ENCODE data around the gene HAUS1. TPM values are rescaled to one million over a fixed set of nuclear protein-coding genes. Genes with fewer than 3 reads are reported as not detected.

The HAUS1 gene
- total RNA-seq, 1 donor from 2014 or later: 17.8 TPM

- Histone ChIP-seq H3K36me3 (peaks cover 36% of the 10 kb centered on the region), H3K27ac (peak overlapping the region; percentile 89), H3K27me3 (ENCODE audit: low read depth) (no peaks in the 10 kb centered on the region), H3K9me3 (no peaks in the 10 kb centered on the region), H3K4me3 (peak overlapping the region; percentile 67), H3K4me1 (peaks cover 32% of the 10 kb centered on the region)
- DNase-seq (no peak), ATAC-seq (no peak)
- intact Hi-C loops (cut with DNase I): no loop called here
- no peak for TF ChIP-seq CTCF (IDR thresholded peaks at IDR 0.05)
Measured at GRCh38 chr18:46096651-46097300, 7.4 kb upstream of the HAUS1 start.

GRCh38 chr18:46097431-46097800 is 6.8 kb upstream of the HAUS1 start:
- no peaks in the 10 kb centered on the region for H3K27me3 ChIP-seq (ENCODE audit: low read depth)
- ATAC-seq: peak; percentile 37 to 42
- peaks cover 32% of the 10 kb centered on the region for H3K4me1 ChIP-seq
- intact Hi-C loops (cut with DNase I): no loop called here
- peak overlapping the region; percentile 67 for H3K4me3 ChIP-seq
- H3K9me3 ChIP-seq: no peaks in the 10 kb centered on the region
- H3K36me3 ChIP-seq: peaks cover 29% of the 10 kb centered on the region
- H3K27ac ChIP-seq: peak overlapping the region; percentile 89
- DNase-seq: no peak
- TF ChIP-seq CTCF (IDR thresholded peaks at IDR 0.05): no peak

- peak within 1 kb of the TSS; percentile 67 for H3K4me3 ChIP-seq
- ATAC-seq: peak; percentile 91 to 98
Measured at GRCh38 chr18:46097801-46098615, 6.2 kb upstream of the HAUS1 start, which contains the start of gene ATP5F1A. Gene ATP5F1A, minus strand, starts transcription at chr18:46098296. Its CDS starts 65 bp downstream, at chr18:46098231.

GRCh38 chr18:46098616-46098933 is 5.6 kb upstream of the HAUS1 start:
- Histone ChIP-seq H3K9me3 (no peaks in the 10 kb centered on the region), H3K27me3 (ENCODE audit: low read depth) (no peaks in the 10 kb centered on the region), H3K4me1 (peaks cover 32% of the 10 kb centered on the region), H3K36me3 (peaks cover 18% of the 10 kb centered on the region), H3K4me3 (peak overlapping the region; percentile 67), H3K27ac (peak overlapping the region; percentile 89)
- ATAC-seq: no peak
- intact Hi-C loops (cut with DNase I): no loop called here
- DNase-seq: no peak
- TF ChIP-seq CTCF (IDR thresholded peaks at IDR 0.05): no peak

More at GRCh38 chr18:46097801-46098615, 6.2 kb upstream of the HAUS1 start, which contains the start of gene ATP5F1A:
- no peaks in the 10 kb centered on the region for H3K27me3 ChIP-seq (ENCODE audit: low read depth)
- DNase-seq: peak; percentile 90
- peaks cover 32% of the 10 kb centered on the region for H3K4me1 ChIP-seq
- H3K9me3 ChIP-seq: no peaks in the 10 kb centered on the region
- TF ChIP-seq CTCF (IDR thresholded peaks at IDR 0.05): peak; percentile 18
- H3K36me3 ChIP-seq: peaks cover 23% of the 10 kb centered on the region
- peak within 1 kb of the TSS; percentile 89 for H3K27ac ChIP-seq
- intact Hi-C loops (cut with DNase I): no loop called here

GRCh38 chr18:46099463-46099862 is 4.7 kb upstream of the HAUS1 start:
- DNase-seq: no peak
- ATAC-seq: no peak
- Histone ChIP-seq H3K4me3 (no peak overlapping the region), H3K27me3 (ENCODE audit: low read depth) (no peaks in the 10 kb centered on the region), H3K36me3 (peaks cover 9% of the 10 kb centered on the region), H3K27ac (no peak overlapping the region), H3K9me3 (no peaks in the 10 kb centered on the region), H3K4me1 (peaks cover 32% of the 10 kb centered on the region)
- intact Hi-C loops (cut with DNase I): no loop called here
- TF ChIP-seq CTCF (IDR thresholded peaks at IDR 0.05): no peak
